OCI-LY7 (cell line): ENCODE results near the gene UBE2L3. TPM values are rescaled to one million over a fixed set of nuclear protein-coding genes. Genes with fewer than 3 reads are reported as not detected.

Experiments
- BruUV-seq: library from RNA; stranded (reverse); fragments of 400-500 nt; replicated peaks from 2 replicates; lab custom pipeline; 2021; lab: Mats Ljungman, UMichigan
- CTCF ChIA-PET: fragments of 300-600 bp; sonication (Branson Sonifier 250); formaldehyde crosslinking; loops from one replicate; lab custom pipeline; 2022; ENCODE audit warnings: antibody characterized with exemption; ENCODE audit not compliant: unreplicated experiment; lab: Charles Lee
- POLR2A ChIA-PET: fragments of 300-600 bp; sonication (Branson Sonifier 250); formaldehyde crosslinking; loops from one replicate; lab custom pipeline; 2022; ENCODE audit warnings: antibody characterized with exemption; lab: Charles Lee
- DNase-seq: peaks from one replicate; pipeline ENCODE4 v3.0.0-alpha.2; 2015; ENCODE audit warnings: low spot score
- H2AFZ ChIP-seq: fragments of 200-600 bp; sonication (generic), shearing (Covaris generic); 2 replicates; pipeline ENCODE4 v1.6.1; 2014; ENCODE audit warnings: mild to moderate bottlenecking, antibody characterized with exemption, low read length, moderate library complexity
- H3K27ac ChIP-seq: fragments of 200-600 bp; sonication (generic); 2 replicates; pipeline ENCODE4 v1.5.1; 2014; ENCODE audit warnings: mixed run types, low read depth, mild to moderate bottlenecking, moderate library complexity, low read length, inconsistent platforms; ENCODE audit not compliant: poor library complexity, severe bottlenecking
- H3K36me3 ChIP-seq: fragments of 200-600 bp; sonication (generic); 2 replicates; pipeline ENCODE4 v1.6.1; 2014; ENCODE audit warnings: mild to moderate bottlenecking, antibody characterized with exemption, low read length, moderate library complexity, mixed read lengths; ENCODE audit not compliant: insufficient read depth
- H3K4me1 ChIP-seq: fragments of 200-600 bp; sonication (generic); 2 replicates; pipeline ENCODE4 v1.5.1; 2014; ENCODE audit warnings: mild to moderate bottlenecking, low read length; ENCODE audit not compliant: insufficient read depth, poor library complexity, severe bottlenecking
- H3K4me2 ChIP-seq: fragments of 200-600 bp; sonication (generic); 2 replicates; pipeline ENCODE4 v1.6.1; 2014; ENCODE audit warnings: mild to moderate bottlenecking, low read length
- H3K4me3 ChIP-seq: fragments of 200-600 bp; sonication (generic); 2 replicates; pipeline ENCODE4 v1.5.1; 2014; ENCODE audit warnings: mild to moderate bottlenecking, low read depth, low read length; ENCODE audit not compliant: poor library complexity, severe bottlenecking
- H3K79me2 ChIP-seq: fragments of 200-600 bp; sonication (generic); 2 replicates; pipeline ENCODE4 v1.6.1; 2016; ENCODE audit warnings: low read depth, mild to moderate bottlenecking, low read length, moderate library complexity, mixed read lengths; ENCODE audit not compliant: insufficient read depth
- H3K9me2 ChIP-seq: fragments of 200-600 bp; sonication (generic); 2 replicates; pipeline ENCODE4 v1.6.1; 2016; ENCODE audit warnings: mild to moderate bottlenecking, low read length, mixed read lengths; ENCODE audit not compliant: insufficient read depth
- H3K9me3 ChIP-seq: fragments of 200-600 bp; sonication (generic); 2 replicates; pipeline ENCODE4 v1.6.1; 2014; ENCODE audit warnings: mild to moderate bottlenecking, mixed run types, low read length, mixed read lengths
- H4K20me1 ChIP-seq: fragments of 200-600 bp; sonication (generic); 2 replicates; pipeline ENCODE4 v1.6.1; 2014; ENCODE audit warnings: mild to moderate bottlenecking, antibody characterized with exemption, low read length, moderate library complexity, mixed read lengths; ENCODE audit not compliant: insufficient read depth
- CTCF ChIP-seq: fragments of 200-600 bp; sonication (generic); conservative IDR thresholded peaks from 2 replicates; pipeline ENCODE4 v1.5.1; 2014; ENCODE audit warnings: mild to moderate bottlenecking, antibody characterized with exemption, low read length, moderate library complexity, mixed read lengths
- EZH2phosphoT487 ChIP-seq: fragments of 200-600 bp; sonication (generic); IDR thresholded peaks from 2 replicates; pipeline ENCODE4 v1.6.1; 2018; ENCODE audit warnings: low read depth, borderline replicate concordance, mild to moderate bottlenecking, mixed run types, antibody characterized with exemption, low read length, moderate library complexity, mixed read lengths
- intact Hi-C: fragments of 100-400 bp; cut with micrococcal nuclease; formaldehyde crosslinking; loops from one replicate; pipeline ENCODE4 v1.10.0; 2022; ENCODE audit not compliant: unreplicated experiment
- total RNA-seq, 2 experiments: library from RNA; depleted of rRNA in 1 of 2; stranded (reverse); fragments of >200 nt in 1 of 2; shearing (Covaris generic) in 1 of 2; gene quantifications; 2 replicates each; pipeline ENCODE4 v1.2.3, GENCODE V29; 2014 to 2022

Gene UBE2L3
- total RNA-seq, 2 experiments from 2014 or later, result 63.8 to 67.1 TPM

DNA sequence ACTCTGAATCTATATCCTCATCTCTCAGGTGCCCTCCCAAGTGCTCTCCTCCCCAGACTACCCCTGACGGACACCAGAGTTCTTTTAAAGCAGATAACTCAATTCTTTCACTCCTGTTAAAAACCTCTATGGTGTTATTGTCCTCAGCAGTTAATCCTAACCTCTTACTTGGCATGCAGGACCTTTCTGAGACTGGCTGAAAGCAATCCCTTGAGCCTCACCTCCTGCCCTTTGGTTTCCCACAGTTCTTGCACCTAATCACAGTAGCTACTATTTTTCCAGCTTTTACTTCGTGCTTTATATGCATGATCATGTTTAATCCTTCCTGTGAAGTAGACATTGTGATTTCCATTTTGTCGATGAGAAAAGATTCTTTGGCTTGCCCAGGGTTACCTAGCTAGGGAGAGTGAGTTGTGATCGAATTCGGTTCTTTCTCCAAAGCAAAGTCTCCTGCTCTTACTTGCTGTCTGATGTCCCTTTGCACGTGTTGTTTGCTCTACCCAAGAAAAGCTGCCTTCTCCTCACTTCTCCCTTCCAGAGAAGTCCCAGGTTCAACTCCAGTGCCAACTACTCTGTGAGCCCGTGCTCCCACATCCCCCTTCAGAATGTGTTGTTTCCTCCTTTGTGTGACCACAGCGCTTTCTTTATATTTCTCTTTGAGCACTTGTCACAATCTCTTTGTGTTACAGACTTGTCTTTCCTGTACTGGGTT is 2.1 kb downstream of the UBE2L3 start:
- Histone ChIP-seq H3K27ac (peak overlapping the region; percentile 9), H3K9me2 (no peaks in the 10 kb centered on the region), H3K4me2 (peak overlapping the region; percentile 98), H4K20me1 (peaks cover 47% of the 10 kb centered on the region), H3K9me3 (no peaks in the 10 kb centered on the region), H3K36me3 (peaks cover 59% of the 10 kb centered on the region), H3K4me1 (peaks cover 26% of the 10 kb centered on the region), H3K79me2 (peaks cover 69% of the 10 kb centered on the region), H3K4me3 (peak overlapping the region; percentile 90), H2AFZ (no peak overlapping the region)
- TSS peak; percentile 54 for BruUV-seq
- POLR2A ChIA-PET, result interaction anchor here (0.6 to 1.8 kb wide), 6 partner anchors 13 to 63 kb away, joined by 3 to 8 read pairs (median 4); partner anchors contain the start of gene CCDC116
- DNase-seq, result no peak
- intact Hi-C loops, result loop anchor here (1.0 to 2.0 kb wide), 3 partner anchors 11 to 47 kb away; no protein-coding TSS in a partner anchor
- TF ChIP-seq EZH2phosphoT487 (no peak), CTCF (no peak)
- CTCF ChIA-PET, result no interaction called here

DNA sequence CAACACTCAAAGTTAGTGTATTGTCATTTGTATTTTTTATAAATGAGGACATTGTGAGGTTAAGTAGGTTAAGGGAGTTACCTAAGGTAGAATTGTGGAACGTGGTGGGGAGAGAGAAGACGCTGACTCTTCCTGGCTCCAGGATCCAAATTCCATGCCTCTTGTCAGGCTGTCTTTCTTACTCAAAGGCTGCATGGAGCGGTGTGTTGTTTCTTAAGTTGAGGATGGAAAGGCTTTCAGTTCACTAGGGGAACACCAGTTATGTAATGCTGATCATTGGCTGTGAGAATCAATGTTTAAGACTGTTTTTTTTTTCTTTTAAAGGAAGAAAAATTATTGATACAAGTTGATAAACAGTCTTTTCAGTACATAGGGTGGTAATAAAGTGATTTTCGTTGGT is 2.9 kb downstream of the UBE2L3 start:
- Histone ChIP-seq H3K4me2 (peak overlapping the region; percentile 98), H4K20me1 (peaks cover 47% of the 10 kb centered on the region), H2AFZ (no peak overlapping the region), H3K9me3 (no peaks in the 10 kb centered on the region), H3K4me1 (peaks cover 26% of the 10 kb centered on the region), H3K9me2 (no peaks in the 10 kb centered on the region), H3K27ac (peak overlapping the region; percentile 5), H3K79me2 (peaks cover 77% of the 10 kb centered on the region), H3K4me3 (peak overlapping the region; percentile 90), H3K36me3 (peaks cover 59% of the 10 kb centered on the region)
- BruUV-seq, result no TSS peak
- intact Hi-C loops, result no loop called here
- POLR2A ChIA-PET, result no interaction called here
- TF ChIP-seq EZH2phosphoT487 (no peak), CTCF (no peak)
- CTCF ChIA-PET, result no interaction called here
- no peak for DNase-seq

DNA sequence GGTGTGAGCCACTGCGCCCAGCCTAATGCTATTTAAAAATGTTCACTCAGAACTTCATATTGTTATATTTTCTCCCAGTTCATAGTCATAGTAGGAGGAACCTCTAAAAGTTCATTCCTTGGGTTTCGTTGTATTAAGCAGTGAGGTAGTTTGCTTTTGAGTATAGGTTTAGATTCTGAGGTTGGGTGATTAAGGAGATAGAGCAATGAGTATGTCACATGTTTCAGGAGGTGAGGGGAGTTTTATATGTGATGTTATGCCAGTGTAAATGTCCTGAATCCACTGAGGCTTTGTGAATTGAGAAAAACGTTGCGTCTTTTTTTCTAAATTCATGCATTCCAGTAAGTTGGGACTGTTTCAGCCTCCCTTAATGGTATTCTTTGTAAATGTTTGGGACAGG is 4.2 kb downstream of the UBE2L3 start:
- no peaks in the 10 kb centered on the region for H3K9me3 ChIP-seq
- ChIA-PET CTCF (no interaction called here), POLR2A (no interaction called here)
- H3K4me1 ChIP-seq, result peaks cover 26% of the 10 kb centered on the region
- H3K4me3 ChIP-seq, result no peak overlapping the region
- H4K20me1 ChIP-seq, result peaks cover 47% of the 10 kb centered on the region
- H3K36me3 ChIP-seq, result peaks cover 59% of the 10 kb centered on the region
- intact Hi-C loops, result no loop called here
- BruUV-seq, result no TSS peak
- no peaks in the 10 kb centered on the region for H3K9me2 ChIP-seq
- no peak overlapping the region for H2AFZ ChIP-seq
- TF ChIP-seq CTCF (no peak), EZH2phosphoT487 (no peak)
- no peak for DNase-seq
- peaks cover 90% of the 10 kb centered on the region for H3K79me2 ChIP-seq
- H3K4me2 ChIP-seq, result no peak overlapping the region
- no peak overlapping the region for H3K27ac ChIP-seq
